Trophoblast cell (in vitro differentiated cells and primary cell): ENCODE data around the gene WNK4.

Experiments
- DNase-seq, 2 donors: peaks; one replicate each; pipeline ENCODE4 v3.0.0-alpha.2; 2016
- H2AFZ ChIP-seq: 2 replicates; pipeline ENCODE4 v1.6.1; 2013; ENCODE audit warnings: low read length, moderate library complexity, mild to moderate bottlenecking; ENCODE audit not compliant: insufficient read depth, poor library complexity
- H2AK5ac ChIP-seq: 2 replicates; pipeline ENCODE4 v1.6.1; 2013; ENCODE audit warnings: mild to moderate bottlenecking, low read length
- H2BK120ac ChIP-seq: 2 replicates; pipeline ENCODE4 v1.6.1; 2013; ENCODE audit warnings: low read length, mild to moderate bottlenecking, moderate library complexity; ENCODE audit not compliant: insufficient read depth, poor library complexity
- H2BK12ac ChIP-seq: 2 replicates; pipeline ENCODE4 v1.6.1; 2013; ENCODE audit warnings: mild to moderate bottlenecking, low read length, moderate library complexity
- H2BK5ac ChIP-seq: 2 replicates; pipeline ENCODE4 v1.6.1; 2013; ENCODE audit warnings: low read length, low read depth, moderate library complexity, mild to moderate bottlenecking; ENCODE audit not compliant: poor library complexity
- H3K14ac ChIP-seq: 2 replicates; pipeline ENCODE4 v1.6.1; 2013; ENCODE audit warnings: mild to moderate bottlenecking, low read length
- H3K18ac ChIP-seq: 2 replicates; pipeline ENCODE4 v1.6.1; 2013; ENCODE audit warnings: mild to moderate bottlenecking, low read length
- H3K23ac ChIP-seq: 2 replicates; pipeline ENCODE4 v1.6.1; 2013; ENCODE audit warnings: low read length
- H3K27ac ChIP-seq: 2 replicates; pipeline ENCODE4 v1.5.1; 2013; ENCODE audit warnings: low read depth, mild to moderate bottlenecking, inconsistent platforms, low read length, moderate library complexity
- H3K27me3 ChIP-seq: 2 replicates; pipeline ENCODE4 v1.6.1; 2013; ENCODE audit warnings: inconsistent platforms, mild to moderate bottlenecking, low read length, moderate library complexity; ENCODE audit not compliant: insufficient read depth
- H3K36me3 ChIP-seq, 2 experiments: 1 replicate in 1 of 2; 2 replicates in 1 of 2; pipeline ENCODE4 v1.6.1; 2013; ENCODE audit warnings: low read length in 2 of 2, mild to moderate bottlenecking in 2 of 2, moderate library complexity in 1 of 2; ENCODE audit not compliant: insufficient read depth in 2 of 2, control insufficient read depth in 1 of 2
- H3K4ac ChIP-seq: 2 replicates; pipeline ENCODE4 v1.6.1; 2013; ENCODE audit warnings: low read depth, mild to moderate bottlenecking, low read length, moderate library complexity
- H3K4me1 ChIP-seq, 2 experiments: 1 replicate in 1 of 2; 2 replicates in 1 of 2; pipeline ENCODE4 v1.6.1; 2013; ENCODE audit warnings: low read length in 2 of 2, mild to moderate bottlenecking in 2 of 2, moderate library complexity in 1 of 2; ENCODE audit not compliant: insufficient read depth in 2 of 2, control insufficient read depth in 1 of 2
- H3K4me2 ChIP-seq: 2 replicates; pipeline ENCODE4 v1.6.1; 2013; ENCODE audit warnings: inconsistent platforms, mild to moderate bottlenecking, low read length, moderate library complexity
- H3K4me3 ChIP-seq: 2 replicates; pipeline ENCODE4 v1.5.1; 2013; ENCODE audit warnings: mild to moderate bottlenecking, low read depth, low read length, inconsistent platforms
- H3K79me1 ChIP-seq: one replicate; pipeline ENCODE4 v1.6.1; 2013; ENCODE audit warnings: low read length
- H3K79me2 ChIP-seq: 2 replicates; pipeline ENCODE4 v1.6.1; 2013; ENCODE audit warnings: low read length, mild to moderate bottlenecking; ENCODE audit not compliant: control insufficient read depth, insufficient read depth, poor library complexity
- H3K9ac ChIP-seq: 2 replicates; pipeline ENCODE4 v1.6.1; 2013; ENCODE audit warnings: mild to moderate bottlenecking, low read length
- H3K9me3 ChIP-seq: 2 replicates; pipeline ENCODE4 v1.6.1; 2013; ENCODE audit warnings: low read depth, mild to moderate bottlenecking, control low read depth, inconsistent platforms, low read length; ENCODE audit not compliant: insufficient read depth
- H4K12ac ChIP-seq: 2 replicates; pipeline ENCODE4 v1.6.1; 2013; ENCODE audit warnings: low read depth, mild to moderate bottlenecking, low read length, moderate library complexity
- H4K8ac ChIP-seq: 2 replicates; pipeline ENCODE4 v1.6.1; 2013; ENCODE audit warnings: low read depth, mild to moderate bottlenecking, low read length, moderate library complexity
- H4K91ac ChIP-seq: one replicate; pipeline ENCODE4 v1.6.1; 2013; ENCODE audit warnings: low read depth, mild to moderate bottlenecking, low read length, moderate library complexity
- WGBS: extraction: QIAGEN DNeasy Blood & Tissue Kit; methylation state at CpG from one replicate; pipeline ENCODE4 v1.1.7; 2013; ENCODE audit warnings: missing lambda C conversion rate; ENCODE audit not compliant: insufficient read length, insufficient coverage; ENCODE audit errors: extremely low coverage; 5-methylcytosine and 5-hydroxymethylcytosine counted together

WNK4 gene

DNA sequence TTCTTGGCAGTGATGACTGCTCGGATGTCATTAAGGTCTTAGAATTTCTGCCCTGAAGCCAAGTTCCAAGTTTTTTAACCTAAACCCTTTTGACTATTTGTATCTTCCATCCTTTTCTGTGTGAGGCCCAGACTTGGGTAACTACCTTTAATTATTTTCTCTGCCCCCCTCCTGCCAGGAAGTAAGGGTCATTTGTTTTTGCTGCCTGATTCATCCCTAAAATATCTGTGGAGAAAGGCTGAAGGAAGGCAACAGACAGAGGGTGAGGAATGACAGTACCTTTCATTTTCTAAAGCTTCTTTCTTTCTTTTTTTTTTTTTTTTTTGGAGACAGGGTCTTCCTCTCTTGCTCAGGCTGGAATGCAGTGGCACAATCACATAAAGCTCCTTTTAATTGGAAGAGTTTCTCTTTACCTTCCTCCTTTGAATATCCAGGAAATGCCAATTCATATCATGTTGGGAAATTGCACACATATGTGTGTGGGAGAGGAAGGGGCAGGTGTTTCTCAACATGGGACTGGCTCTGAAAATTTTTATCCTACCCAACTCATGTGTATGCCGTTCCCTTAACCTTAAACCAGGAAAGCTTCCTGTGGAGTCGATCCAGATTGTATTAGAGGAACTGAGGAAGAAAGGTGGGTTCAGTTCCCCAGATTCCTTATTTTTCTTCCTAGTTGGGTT, 6.2 kb upstream of the WNK4 start:
- DNase-seq = peak in 1 of 2 donors; percentile 11
- H2BK12ac ChIP-seq = no peak overlapping the region
- H3K4me1 ChIP-seq = peaks cover 0 to 2% of the 10 kb centered on the region in 2 experiments
- peak overlapping the region; percentile 97 for H4K8ac ChIP-seq
- H3K4me2 ChIP-seq = peak overlapping the region; percentile 69
- H3K9me3 ChIP-seq = no peaks in the 10 kb centered on the region
- H3K79me2 ChIP-seq = no peaks in the 10 kb centered on the region
- no peak overlapping the region for H2BK5ac ChIP-seq
- no peak overlapping the region for H3K4ac ChIP-seq
- H4K91ac ChIP-seq = peak overlapping the region; percentile 80
- peaks cover 6% of the 10 kb centered on the region for H3K79me1 ChIP-seq
- peaks cover 20 to 27% of the 10 kb centered on the region in 2 experiments for H3K36me3 ChIP-seq
- H3K18ac ChIP-seq = no peak overlapping the region
- peak overlapping the region; percentile 36 for H3K27ac ChIP-seq
- peak overlapping the region; percentile 55 for H2AFZ ChIP-seq
- peak overlapping the region; percentile 78 for H4K12ac ChIP-seq
- no peak overlapping the region for H2AK5ac ChIP-seq
- H3K23ac ChIP-seq = no peak overlapping the region
- WGBS = no CpG with 5 or more reads among the region's 3 CpGs
- no peak overlapping the region for H2BK120ac ChIP-seq
- no peak overlapping the region for H3K4me3 ChIP-seq
- H3K14ac ChIP-seq = no peak overlapping the region
- H3K27me3 ChIP-seq = no peaks in the 10 kb centered on the region
- peak overlapping the region; percentile 95 for H3K9ac ChIP-seq

DNA sequence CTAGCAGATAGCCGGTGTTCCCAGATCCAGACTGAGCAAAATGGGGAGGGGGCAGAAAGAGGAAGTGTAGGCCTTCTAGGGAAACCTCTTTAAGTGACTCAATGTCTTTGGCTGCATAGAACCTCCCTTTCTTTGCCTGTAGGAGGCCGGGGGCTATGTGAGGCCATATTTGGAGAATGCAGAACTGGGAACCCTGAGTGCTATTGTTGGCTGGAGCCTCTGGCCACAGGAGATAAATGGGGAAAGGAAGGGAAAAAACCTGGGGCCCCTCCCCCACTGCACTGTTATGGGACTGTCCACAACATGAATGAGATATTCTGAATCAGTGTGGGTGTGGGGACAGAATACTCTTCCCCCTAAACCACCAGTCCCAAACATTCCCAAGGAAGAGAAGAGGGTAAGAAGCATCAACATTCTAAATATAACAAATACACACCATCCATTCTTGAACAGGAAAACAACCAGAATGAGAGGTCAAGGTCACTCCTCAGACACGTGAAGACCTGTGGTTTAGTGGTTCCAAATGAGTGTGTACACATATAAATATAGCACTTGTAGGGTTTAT, 4.8 kb upstream of the WNK4 start:
- Histone ChIP-seq H2AK5ac (no peak overlapping the region), H3K36me3 (peaks cover 22 to 29% of the 10 kb centered on the region in 2 experiments), H3K18ac (no peak overlapping the region), H3K27ac (no peak overlapping the region), H4K8ac (no peak overlapping the region), H2AFZ (no peak overlapping the region), H3K23ac (no peak overlapping the region), H3K27me3 (no peaks in the 10 kb centered on the region), H4K91ac (no peak overlapping the region), H3K9me3 (no peaks in the 10 kb centered on the region), H3K4me1 (peaks cover 6 to 8% of the 10 kb centered on the region in 2 experiments), H3K4me2 (no peak overlapping the region), H2BK12ac (no peak overlapping the region), H3K14ac (no peak overlapping the region), H3K9ac (no peak overlapping the region), H3K79me2 (peaks cover 2% of the 10 kb centered on the region), H3K4me3 (no peak overlapping the region), H2BK120ac (no peak overlapping the region), H3K79me1 (peaks cover 6% of the 10 kb centered on the region), H3K4ac (no peak overlapping the region), H2BK5ac (no peak overlapping the region), H4K12ac (no peak overlapping the region)
- DNase-seq = no peak
- no CpG with 5 or more reads among the region's 3 CpGs for WGBS

DNA sequence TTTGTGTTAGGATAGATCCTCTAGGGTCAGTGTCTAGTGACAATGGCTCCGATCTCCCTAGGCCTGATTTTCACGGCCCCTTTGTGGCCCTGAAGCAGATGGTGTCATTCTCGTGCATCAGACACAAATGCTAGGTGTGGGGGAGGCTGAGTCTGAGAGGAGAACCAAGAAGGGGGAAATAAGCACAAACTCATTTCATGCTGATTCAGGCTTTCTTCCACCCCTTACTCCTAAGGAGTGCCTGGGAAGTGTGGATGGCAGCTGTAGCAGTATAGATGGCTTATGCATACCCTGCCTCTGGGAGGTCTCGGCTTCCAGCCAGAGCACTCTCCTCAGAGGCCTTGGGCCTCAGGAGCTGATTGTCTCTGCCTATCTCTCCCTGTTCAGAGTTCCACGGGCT, 1.8 kb upstream of the WNK4 start:
- peaks cover 21 to 24% of the 10 kb centered on the region in 2 experiments for H3K4me1 ChIP-seq
- no CpG with 5 or more reads among the region's 5 CpGs for WGBS

DNA sequence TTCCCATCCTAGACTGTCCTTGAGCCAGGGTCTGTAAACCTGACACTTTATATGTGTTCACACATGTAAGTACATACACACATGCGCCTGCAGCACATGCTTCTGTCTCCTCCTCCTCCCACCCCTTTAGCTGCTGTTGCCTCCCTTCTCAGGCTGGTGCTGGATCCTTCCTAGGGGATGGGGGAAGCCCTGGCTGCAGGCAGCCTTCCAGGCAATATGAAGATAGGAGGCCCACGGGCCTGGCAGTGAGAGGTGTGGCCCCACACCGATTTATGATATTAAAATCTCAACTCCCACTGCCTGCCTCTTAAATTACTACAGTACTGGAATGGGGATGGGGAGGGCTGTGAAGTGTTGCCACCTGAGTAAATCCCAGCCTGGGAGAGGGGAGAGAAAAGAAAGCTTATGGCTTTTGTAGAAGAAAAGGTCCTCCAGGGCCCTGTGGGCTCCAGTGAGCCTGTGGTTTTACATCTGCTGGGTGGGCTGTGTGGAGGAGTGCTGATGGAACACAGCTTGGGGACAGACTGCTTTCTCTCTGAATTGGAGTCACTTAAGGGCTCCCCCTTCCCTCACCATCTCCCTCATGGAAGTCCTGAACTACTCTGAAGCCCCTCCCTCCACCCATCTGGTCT, 990 bp upstream of the WNK4 start:
- peak overlapping the region; percentile 61 for H3K4me2 ChIP-seq
- peaks cover 4% of the 10 kb centered on the region for H3K79me2 ChIP-seq
- no peak overlapping the region for H4K91ac ChIP-seq
- no peak overlapping the region for H2BK12ac ChIP-seq
- H3K27ac ChIP-seq = no peak overlapping the region
- no peak overlapping the region for H2BK5ac ChIP-seq
- no peak overlapping the region for H3K18ac ChIP-seq
- H2AFZ ChIP-seq = no peak overlapping the region
- no peak overlapping the region for H3K23ac ChIP-seq
- peaks cover 24 to 29% of the 10 kb centered on the region in 2 experiments for H3K4me1 ChIP-seq
- H3K4ac ChIP-seq = no peak overlapping the region
- H2BK120ac ChIP-seq = no peak overlapping the region
- no peaks in the 10 kb centered on the region for H3K9me3 ChIP-seq
- H3K4me3 ChIP-seq = no peak overlapping the region
- peaks cover 4% of the 10 kb centered on the region for H3K79me1 ChIP-seq
- H2AK5ac ChIP-seq = no peak overlapping the region
- H3K14ac ChIP-seq = no peak overlapping the region
- H4K12ac ChIP-seq = no peak overlapping the region
- H3K9ac ChIP-seq = no peak overlapping the region
- no peak for DNase-seq
- peaks cover 9% of the 10 kb centered on the region for H3K27me3 ChIP-seq
- peaks cover 22 to 29% of the 10 kb centered on the region in 2 experiments for H3K36me3 ChIP-seq
- no peak overlapping the region for H4K8ac ChIP-seq
- WGBS = no CpG with 5 or more reads among the region's 3 CpGs

More for the DNA sequence above, 1.8 kb upstream of the WNK4 start:
- H3K23ac ChIP-seq = no peak overlapping the region
- H3K9ac ChIP-seq = no peak overlapping the region
- no peak for DNase-seq
- H3K14ac ChIP-seq = no peak overlapping the region
- no peak overlapping the region for H4K12ac ChIP-seq
- no peak overlapping the region for H3K4me2 ChIP-seq
- H4K8ac ChIP-seq = no peak overlapping the region
- no peak overlapping the region for H2AK5ac ChIP-seq
- no peak overlapping the region for H4K91ac ChIP-seq
- H2BK12ac ChIP-seq = no peak overlapping the region
- no peak overlapping the region for H3K27ac ChIP-seq
- H3K79me2 ChIP-seq = peaks cover 4% of the 10 kb centered on the region
- peaks cover 22 to 29% of the 10 kb centered on the region in 2 experiments for H3K36me3 ChIP-seq
- no peak overlapping the region for H2BK5ac ChIP-seq
- no peak overlapping the region for H2AFZ ChIP-seq
- H3K4me3 ChIP-seq = no peak overlapping the region
- peaks cover 3% of the 10 kb centered on the region for H3K79me1 ChIP-seq
- H3K4ac ChIP-seq = no peak overlapping the region
- H3K27me3 ChIP-seq = peaks cover 9% of the 10 kb centered on the region
- H3K9me3 ChIP-seq = no peaks in the 10 kb centered on the region
- no peak overlapping the region for H2BK120ac ChIP-seq
- H3K18ac ChIP-seq = no peak overlapping the region
